HepG2 (cell line): ENCODE data around the gene TRAPPC12. TPM values are rescaled to one million over a fixed set of nuclear protein-coding genes. Genes with fewer than 3 reads are reported as not detected.

Experiments used
- ATAC-seq: fragments of 200-7000 bp; cut with Tn5 transposase; 3 replicates; pipeline ENCODE4 v1.9.1; 2020; ENCODE audit warnings: mild to moderate bottlenecking, moderate library complexity
- BruUV-seq: library from RNA; stranded (reverse); fragments of 400-500 nt; replicated peaks from 2 replicates; lab custom pipeline; 2021; lab: Mats Ljungman, UMichigan
- CTCF ChIA-PET: fragments of 300-600 bp; formaldehyde crosslinking; extraction: SDS; loops from one replicate; lab custom pipeline; 2021; ENCODE audit warnings: low total read pairs, inconsistent platforms, low intra/inter-chr PET ratio; lab: Yijun Ruan, JAX
- POLR2A ChIA-PET: fragments of 350-600 bp; sonication (Branson Sonifier 250); formaldehyde crosslinking; loops from one replicate; lab custom pipeline; 2020; ENCODE audit warnings: antibody characterized with exemption, inconsistent platforms; lab: Yijun Ruan, JAX
- DNase-seq: peaks from one replicate; pipeline ENCODE4 v3.0.0-alpha.2; 2015; ENCODE audit warnings: low spot score
- FAIRE-seq: peaks from 3 replicates; lab custom pipeline; 2011; peaks lifted over from hg19 to GRCh38; lab: Jason Lieb, UNC
- H2AFZ ChIP-seq: one replicate; pipeline ENCODE4 v1.6.1; 2011; ENCODE audit warnings: low read length, inconsistent platforms
- H3K27ac ChIP-seq: fragments of 300-600 bp; 3 replicates; pipeline ENCODE4 v1.8.0; 2011; ENCODE audit warnings: mixed run types, mild to moderate bottlenecking, mixed read lengths, low read length, inconsistent platforms; ENCODE audit not compliant: insufficient read depth; ENCODE audit errors: extremely low read length
- H3K27me3 ChIP-seq, 2 experiments: fragments of 200-600 bp in 1 of 2; 2 replicates in 1 of 2; 3 replicates in 1 of 2; pipeline versions ENCODE4 v1.6.0 to v1.8.0; 2011; ENCODE audit warnings: low read length in 2 of 2, mild to moderate bottlenecking in 2 of 2, moderate library complexity in 2 of 2, inconsistent platforms in 1 of 2; ENCODE audit not compliant: insufficient read depth in 2 of 2, control insufficient read depth in 1 of 2
- H3K36me3 ChIP-seq, 2 experiments: fragments of 200-600 bp in 1 of 2; replicated peaks in 1 of 2; 2 replicates in 1 of 2; 3 replicates in 1 of 2; pipeline versions ENCODE4 v1.5.1 to v1.8.0; 2011; ENCODE audit warnings: low read length in 2 of 2, inconsistent platforms in 1 of 2; ENCODE audit not compliant: insufficient read depth in 2 of 2, control insufficient read depth in 1 of 2
- H3K4me1 ChIP-seq: 2 replicates; pipeline ENCODE4 v1.5.1; 2012; ENCODE audit warnings: low read length, inconsistent platforms; ENCODE audit not compliant: insufficient read depth
- H3K4me2 ChIP-seq: 2 replicates; pipeline ENCODE4 v1.6.0; 2011; ENCODE audit warnings: low read depth, low read length, inconsistent platforms
- H3K4me3 ChIP-seq, 3 experiments: fragments of 200-600 bp in 1 of 3; sonication (generic), shearing (Covaris generic) in 1 of 3; replicated peaks in 1 of 3; 2 replicates each; pipeline ENCODE4 v1.5.1; 2011 to 2016; ENCODE audit warnings: low read length in 3 of 3, inconsistent platforms in 2 of 3, low read depth in 2 of 3, mild to moderate bottlenecking in 2 of 3, control low read depth in 1 of 3, mixed read lengths in 1 of 3; ENCODE audit not compliant: insufficient read depth in 1 of 3
- H3K79me2 ChIP-seq: one replicate; pipeline ENCODE4 v1.6.1; 2011; ENCODE audit warnings: low read length, inconsistent platforms; ENCODE audit not compliant: insufficient read depth
- H3K9ac ChIP-seq: 2 replicates; pipeline ENCODE4 v1.6.0; 2011; ENCODE audit warnings: mild to moderate bottlenecking, low read depth, low read length, inconsistent platforms; ENCODE audit not compliant: insufficient read depth
- H3K9me3 ChIP-seq: 2 replicates; pipeline ENCODE4 v1.5.1; 2012; ENCODE audit warnings: mild to moderate bottlenecking, low read length
- H4K20me1 ChIP-seq: 2 replicates; pipeline ENCODE4 v1.6.0; 2011; ENCODE audit warnings: inconsistent platforms, mild to moderate bottlenecking, low read length, moderate library complexity; ENCODE audit not compliant: insufficient read depth
- ARNTL ChIP-seq: sonication (generic); formaldehyde crosslinking; IDR thresholded peaks from 2 replicates; pipeline ENCODE4 v1.4.0; 2020; ENCODE audit warnings: mild to moderate bottlenecking, missing genetic modification reagents
- BORCS8-MEF2B ChIP-seq: sonication (generic); formaldehyde crosslinking; IDR thresholded peaks from 2 replicates; pipeline ENCODE4 v1.8.0; 2022; ENCODE audit warnings: mild to moderate bottlenecking, missing genetic modification reagents
- HBP1 ChIP-seq: IDR thresholded peaks from 2 replicates; pipeline ENCODE4 v1.6.1; 2016; ENCODE audit warnings: low read depth, control low read depth
- PRDM15 ChIP-seq: sonication (generic); formaldehyde crosslinking; IDR thresholded peaks from 2 replicates; pipeline ENCODE4 v1.4.0; 2020; ENCODE audit warnings: missing genetic modification reagents
- PRPF4 ChIP-seq: fragments of 200-400 bp; formaldehyde crosslinking; IDR thresholded peaks from 2 replicates; pipeline ENCODE4 v1.6.1; 2016; ENCODE audit warnings: low read length, low read depth; ENCODE audit not compliant: poor library complexity, severe bottlenecking
- ZBTB37 ChIP-seq: sonication (generic); formaldehyde crosslinking; IDR thresholded peaks from 2 replicates; pipeline ENCODE4 v1.4.0; 2020; ENCODE audit warnings: mild to moderate bottlenecking, missing genetic modification reagents
- ZNF563 ChIP-seq: sonication (generic); formaldehyde crosslinking; IDR thresholded peaks from 2 replicates; pipeline ENCODE4 v1.8.0; 2022; ENCODE audit warnings: mild to moderate bottlenecking, moderate library complexity, missing genetic modification reagents
- ZNF775 ChIP-seq: sonication (generic); formaldehyde crosslinking; IDR thresholded peaks from 2 replicates; pipeline ENCODE4 v1.4.0; 2020; ENCODE audit warnings: missing genetic modification reagents, mild to moderate bottlenecking, moderate library complexity, borderline replicate concordance
- ZNF792 ChIP-seq: IDR thresholded peaks from 2 replicates; pipeline ENCODE4 v1.6.1; 2016
- WGBS: methylation state at CpG from one replicate; pipeline ENCODE4 v1.1.6; 2017; ENCODE audit warnings: low lambda C conversion rate; 5-methylcytosine and 5-hydroxymethylcytosine counted together
- in situ Hi-C: cut with HindIII; loops from 2 replicates; pipeline ENCODE4 v1.10.0; 2017; ENCODE audit warnings: low pct_unique_long_range_greater_than_20kb; ENCODE audit not compliant: extremely low pct_ligation_motif_present
- intact Hi-C: fragments of 100-400 bp; cut with micrococcal nuclease; formaldehyde crosslinking; loops from one replicate; pipeline ENCODE4 v1.10.0; 2022; ENCODE audit not compliant: unreplicated experiment
- polyA plus RNA-seq, 8 experiments: library from polyadenylated mRNA; depleted of rRNA in 3 of 8; stranded (reverse) in 7 of 8; unstranded in 1 of 8; fragments of >200 nt; fragmentation: Illumina TruSeq in 4 of 8; extraction: Trizol in 4 of 8; gene quantifications; 2 replicates each; pipeline versions ENCODE4 v1.2.1 to v1.2.3, GENCODE V29; 2011 to 2016; ENCODE audit warnings: low read depth in 4 of 8, missing spikeins in 1 of 8, mixed read lengths in 1 of 8; ENCODE audit not compliant: insufficient read depth in 1 of 8
- total RNA-seq, 5 experiments: library from RNA; depleted of rRNA; stranded (reverse); fragments of >200 nt; fragmentation: Illumina TruSeq; extraction: Trizol; gene quantifications; 2 replicates each; pipeline ENCODE4 v1.2.3, GENCODE V29; 2016; ENCODE audit warnings: low read depth in 1 of 5

The TRAPPC12 gene
- total and polyA plus RNA-seq, 2 of the 13 experiments (the other 11 are each of a cell fraction or from before 2014, with no cell fraction given), result 46.4 to 97.7 TPM

GRCh38 chr2:3392216-3392615 is 12.7 kb downstream of the TRAPPC12 start:
- Histone ChIP-seq H3K4me2 (no peak overlapping the region), H3K4me1 (no peaks in the 10 kb centered on the region), H2AFZ (no peak overlapping the region), H3K36me3 (peaks cover 16 to 51% of the 10 kb centered on the region in 2 experiments), H3K4me3 (no peak overlapping the region), H3K27ac (no peak overlapping the region), H3K79me2 (no peaks in the 10 kb centered on the region), H3K27me3 (no peaks in the 10 kb centered on the region), H3K9ac (no peak overlapping the region)
- intact Hi-C loops, result no loop called here
- CTCF ChIA-PET, result no interaction called here
- in situ Hi-C loops, result no loop called here
- FAIRE-seq, result no peak
- 99% methylated on average over 4 of the region's 4 CpGs for whole genome bisulfite sequencing
- BruUV-seq, result no TSS peak
- no peak for TF ChIP-seq ZNF563 (CRISPR knock-in tag)
- TF ChIP-seq HBP1, result no peak
- no peak for TF ChIP-seq PRPF4
- no peak for TF ChIP-seq BORCS8-MEF2B (CRISPR knock-in tag)
- no peak for TF ChIP-seq ARNTL (CRISPR knock-in tag)
- TF ChIP-seq ZNF775 (CRISPR knock-in tag), result no peak
- no peak for TF ChIP-seq ZNF792 (CRISPR knock-in tag)
- TF ChIP-seq PRDM15 (CRISPR knock-in tag), result no peak
- no peak for TF ChIP-seq ZBTB37 (CRISPR knock-in tag)
- TF ChIP-seq, all 625 proteins: peak for 0
- POLR2A ChIA-PET, result no interaction called here
- no peak for ATAC-seq
- H4K20me1 ChIP-seq, result no peaks in the 10 kb centered on the region
- DNase-seq, result no peak
- peaks cover 13% of the 10 kb centered on the region for H3K9me3 ChIP-seq
